K562 (cell line): ENCODE data around the gene ZMYND19. TPM values are rescaled to one million over a fixed set of nuclear protein-coding genes. Genes with fewer than 3 reads are reported as not detected.

Source experiments
- ATAC-seq: fragments of 200-7000 bp; cut with Tn5 transposase; 3 replicates; pipeline ENCODE4 v1.9.1; 2020; ENCODE audit warnings: moderate library complexity
- BruUV-seq: library from RNA; stranded (reverse); fragments of 400-500 nt; replicated peaks from 2 replicates; lab custom pipeline; 2021; lab: Mats Ljungman, UMichigan
- CTCF ChIA-PET: fragments of 300-600 bp; formaldehyde crosslinking; extraction: SDS; loops from one replicate; lab custom pipeline; 2021; ENCODE audit warnings: low intra/inter-chr PET ratio; lab: Yijun Ruan, JAX
- POLR2A ChIA-PET: fragments of 300-600, 350-650 bp; sonication (Branson Sonifier 250); formaldehyde crosslinking; extraction: SDS; loops from one replicate; lab custom pipeline; 2021; ENCODE audit warnings: antibody characterized with exemption, inconsistent platforms; lab: Yijun Ruan, JAX
- DNase-seq, 4 experiments: peaks; one replicate each; pipeline versions ENCODE4 v3.0.0 to v3.0.0-alpha.2; 2011 to 2018; ENCODE audit warnings: low spot score in 3 of 4, mixed read lengths in 3 of 4; ENCODE audit errors: extremely low read depth in 1 of 4
- FAIRE-seq: peaks from 2 replicates; lab custom pipeline; 2011; peaks lifted over from hg19 to GRCh38; lab: Jason Lieb, UNC
- H2AFZ ChIP-seq: 2 replicates; pipeline ENCODE4 v1.6.0; 2011; ENCODE audit warnings: low read depth, low read length, control low read depth, inconsistent platforms
- H3K27ac ChIP-seq: fragments of 200-600 bp; 3 replicates; pipeline ENCODE4 v1.8.0; 2011; ENCODE audit warnings: low read depth, mild to moderate bottlenecking, control low read depth, inconsistent platforms, low read length, moderate library complexity, mixed read lengths; ENCODE audit errors: extremely low read depth
- H3K27me3 ChIP-seq, 2 experiments: fragments of 300-600 bp in 1 of 2; 2 replicates in 1 of 2; 3 replicates in 1 of 2; pipeline versions ENCODE4 v1.6.0 to v1.8.0; 2011; ENCODE audit warnings: inconsistent platforms in 2 of 2, low read length in 2 of 2, mild to moderate bottlenecking in 1 of 2, mixed read lengths in 1 of 2, moderate library complexity in 1 of 2; ENCODE audit not compliant: control insufficient read depth in 2 of 2, insufficient read depth in 2 of 2
- H3K36me3 ChIP-seq: fragments of 300-600 bp; 3 replicates; pipeline ENCODE4 v1.8.0; 2011; ENCODE audit warnings: mild to moderate bottlenecking, low read length, inconsistent platforms; ENCODE audit not compliant: control insufficient read depth, insufficient read depth
- H3K4me1 ChIP-seq, 2 experiments: fragments of 200-600 bp in 1 of 2; replicated peaks in 1 of 2; 2 replicates in 1 of 2; 3 replicates in 1 of 2; pipeline versions ENCODE4 v1.5.1 to v1.8.0; 2011; ENCODE audit warnings: inconsistent platforms in 2 of 2, low read length in 2 of 2, mild to moderate bottlenecking in 1 of 2, mixed read lengths in 1 of 2, moderate library complexity in 1 of 2; ENCODE audit not compliant: control insufficient read depth in 2 of 2, insufficient read depth in 2 of 2
- H3K4me2 ChIP-seq: 2 replicates; pipeline ENCODE4 v1.6.1; 2011; ENCODE audit warnings: low read length, control low read depth, inconsistent platforms, mixed read lengths; ENCODE audit not compliant: insufficient read depth
- H3K4me3 ChIP-seq: fragments of 200-600 bp; sonication (generic), shearing (Covaris generic); 2 replicates; pipeline ENCODE4 v1.5.1; 2016; ENCODE audit warnings: control low read depth, inconsistent platforms
- H3K79me2 ChIP-seq: fragments of 200-600 bp; 3 replicates; pipeline ENCODE4 v1.8.0; 2011; ENCODE audit warnings: low read length, inconsistent platforms; ENCODE audit not compliant: control insufficient read depth, insufficient read depth
- H3K9ac ChIP-seq, 2 experiments: 2 replicates each; pipeline versions ENCODE4 v1.6.0 to v1.6.1; 2011; ENCODE audit warnings: low read depth in 2 of 2, low read length in 2 of 2, control low read depth in 1 of 2, inconsistent platforms in 1 of 2, mild to moderate bottlenecking in 1 of 2, mixed read lengths in 1 of 2; ENCODE audit not compliant: insufficient read depth in 1 of 2
- H3K9me1 ChIP-seq: one replicate; pipeline ENCODE4 v1.6.0; 2011; ENCODE audit warnings: inconsistent platforms, mild to moderate bottlenecking, low read length, moderate library complexity; ENCODE audit not compliant: control insufficient read depth, insufficient read depth
- H3K9me3 ChIP-seq: replicated peaks from 2 replicates; pipeline ENCODE4 v1.5.1; 2011; ENCODE audit warnings: low read depth, low read length, inconsistent platforms; ENCODE audit not compliant: control insufficient read depth, insufficient read depth
- H4K20me1 ChIP-seq: replicated peaks from 2 replicates; pipeline ENCODE4 v1.6.1; 2011; ENCODE audit warnings: low read length, inconsistent platforms, mixed read lengths; ENCODE audit not compliant: control insufficient read depth, insufficient read depth
- BACH1 ChIP-seq: fragments of 200-800 bp; sonication (Bioruptor generic); IDR thresholded peaks from 2 replicates; pipeline ENCODE4 v1.6.1; 2016; ENCODE audit warnings: missing genetic modification characterization, missing compliant biosample characterization
- NR4A1 ChIP-seq, 2 experiments: fragments of 250-450 bp in 1 of 2; fragments of 450-650 bp in 1 of 2; sonication (Bioruptor Pico) in 1 of 2; IDR thresholded peaks; 2 replicates each; pipeline versions ENCODE4 v1.4.0 to v1.6.1; 2016 to 2020; ENCODE audit warnings: mild to moderate bottlenecking in 2 of 2, missing compliant biosample characterization in 1 of 2, missing genetic modification characterization in 1 of 2, moderate library complexity in 1 of 2
- POLR2AphosphoS2 ChIP-seq: IDR thresholded peaks from 2 replicates; pipeline ENCODE4 v1.6.1; 2012; ENCODE audit warnings: low read length, improper control_type of control experiment
- POLR2G ChIP-seq: fragments of 200-400 bp; formaldehyde crosslinking; IDR thresholded peaks from 2 replicates; pipeline ENCODE4 v1.6.1; 2017; ENCODE audit warnings: low read depth, mild to moderate bottlenecking, antibody characterized with exemption, low read length, moderate library complexity
- SLC30A9 ChIP-seq: fragments of 250-450 bp; sonication (Bioruptor Pico); IDR thresholded peaks from 2 replicates; pipeline ENCODE4 v1.8.0; 2022; ENCODE audit warnings: mild to moderate bottlenecking, moderate library complexity
- TRIM24 ChIP-seq, 2 experiments: fragments of 450-650 bp; IDR thresholded peaks; 2 replicates each; pipeline ENCODE4 v1.6.1; 2016
- WGBS: fragments of 100-300 bp; shearing (Covaris generic); methylation state at CpG from one replicate; pipeline ENCODE4 v1.1.6; 2016; ENCODE audit warnings: low coverage, mixed read lengths; ENCODE audit not compliant: insufficient coverage; ENCODE audit errors: missing lambda C conversion rate; 5-methylcytosine and 5-hydroxymethylcytosine counted together
- in situ Hi-C: fragments of 300-500 bp; cut with MboI; formaldehyde crosslinking; loops from 4 replicates; pipeline ENCODE4 v1.15.0; 2018; ENCODE audit warnings: inconsistent platforms, mixed read lengths
- intact Hi-C: fragments of 100-400 bp; cut with micrococcal nuclease; formaldehyde crosslinking; loops from 2 replicates; pipeline ENCODE4 v1.14.2; 2022
- polyA plus RNA-seq, 8 experiments: library from polyadenylated mRNA; depleted of rRNA in 4 of 8; stranded (reverse) in 5 of 8; unstranded in 3 of 8; fragments of >200 nt; fragmentation: Nextera tagmentation in 2 of 8; fragmentation: Illumina TruSeq in 1 of 8; extraction: Ambion mirVana in 2 of 8; extraction: Trizol in 1 of 8; gene quantifications; 2 replicates each; pipeline versions ENCODE4 v1.2.1 to v1.2.3, GENCODE V29; 2011 to 2014; ENCODE audit warnings: inconsistent platforms in 1 of 8, missing spikeins in 1 of 8
- total RNA-seq, 7 experiments: library from RNA; depleted of rRNA in 6 of 7; stranded (reverse); fragments of >200 nt in 6 of 7; fragmentation: Illumina TruSeq in 2 of 7; extraction: Trizol in 2 of 7; gene quantifications; 2 replicates each; pipeline versions ENCODE4 v1.2.1 to v1.2.3, GENCODE V29; 2011 to 2021; ENCODE audit warnings: low replicate concordance in 1 of 7

ZMYND19 gene
- total and polyA plus RNA-seq, 9 of the 15 experiments (the other 6 are each of a cell fraction or from before 2014, with no cell fraction given), result 1.0 to 86.7 (median 44.0) TPM

DNA sequence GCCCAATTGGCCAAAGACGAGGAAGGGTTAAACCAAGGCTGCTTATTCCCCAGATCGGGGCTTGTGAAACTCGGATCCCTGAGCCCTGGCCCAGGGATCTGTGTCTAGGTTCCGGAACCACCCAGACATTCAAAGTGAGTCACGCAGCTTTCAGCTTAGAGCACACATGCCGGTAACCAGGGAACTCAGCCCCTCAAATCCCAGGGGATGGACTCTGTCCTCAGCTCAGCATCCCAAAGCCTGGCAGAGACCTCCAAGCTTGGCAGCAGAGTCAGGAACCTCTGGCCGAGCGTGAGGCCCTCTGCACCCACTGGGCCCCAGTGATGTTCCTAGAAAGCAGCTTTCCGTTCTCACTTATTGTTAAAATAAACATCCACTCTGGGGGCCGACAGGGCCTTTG lies 45.2 kb downstream of the ZMYND19 start:
- ChIA-PET POLR2A (interaction anchor here (0.6 to 0.7 kb wide), 3 partner anchors 36 to 196 kb away, joined by 3 read pairs; no protein-coding TSS in a partner anchor), CTCF (no interaction called here)
- H3K36me3 ChIP-seq, result no peaks in the 10 kb centered on the region
- FAIRE-seq, result no peak
- ATAC-seq, result no peak
- 53% methylated on average over 10 of the region's 10 CpGs for WGBS
- H3K27ac ChIP-seq, result no peak overlapping the region
- no peaks in the 10 kb centered on the region for H4K20me1 ChIP-seq
- peaks cover 2% of the 10 kb centered on the region; the same call in 1 of the 2 replicates for H3K9me3 ChIP-seq
- TF ChIP-seq BACH1 (tag) (no peak), POLR2G (no peak), SLC30A9 (CRISPR knock-in tag) (no peak), TRIM24 (IDR thresholded peaks at IDR 0.05) (no peak), NR4A1 (CRISPR knock-in tag; IDR thresholded peaks at IDR 0.05) (no peak), NR4A1 (tag; IDR thresholded peaks at IDR 0.05) (no peak), POLR2AphosphoS2 (no peak)
- no peak overlapping the region for H2AFZ ChIP-seq
- H3K9ac ChIP-seq, result peak overlapping the region in 1 of 2 experiments; percentile 41; a peak in 1 of 4 replicates
- no TSS peak for BruUV-seq
- H3K4me3 ChIP-seq, result no peak overlapping the region
- no peaks in the 10 kb centered on the region for H3K79me2 ChIP-seq
- no peak overlapping the region for H3K4me2 ChIP-seq
- H3K27me3 ChIP-seq, result peaks cover 0 to 5% of the 10 kb centered on the region in 2 experiments; a peak in 1 of 5 replicates
- intact Hi-C loops (no loop called here), in situ Hi-C loops (no loop called here)
- DNase-seq, result no peak
- peaks cover 0 to 46% of the 10 kb centered on the region in 2 experiments; a peak in 3 of 5 replicates for H3K4me1 ChIP-seq
- no peaks in the 10 kb centered on the region for H3K9me1 ChIP-seq
